ENCODE data around the gene CRP. TPM values are rescaled to one million over a fixed set of nuclear protein-coding genes. Genes with fewer than 3 reads are reported as not detected.

CRP gene
- total RNA-seq, 1 experiment from 2014 or later = 0.68 TPM

- no peak for TF ChIP-seq CTCF (IDR thresholded peaks at IDR 0.05)
- no peak for TF ChIP-seq HMGA2 (CRISPR knock-in tag; IDR thresholded peaks at IDR 0.05)
- TF ChIP-seq AFF4 (CRISPR knock-in tag; IDR thresholded peaks at IDR 0.05; ENCODE audit: borderline replicate concordance) = no peak
- no peak for TF ChIP-seq ZNF121 (CRISPR knock-in tag; IDR thresholded peaks at IDR 0.05)
- TF ChIP-seq ZBTB21 (CRISPR knock-in tag; IDR thresholded peaks at IDR 0.05; ENCODE audit: borderline replicate concordance) = no peak
- TF ChIP-seq NR3C1 (CRISPR knock-in tag; conservative IDR thresholded peaks at IDR 0.05; ENCODE audit: low read depth) = no peak
- no peak for TF ChIP-seq SMAD4 (CRISPR knock-in tag; IDR thresholded peaks at IDR 0.05)
- TF ChIP-seq PREB (CRISPR knock-in tag; IDR thresholded peaks at IDR 0.05; ENCODE audit: borderline replicate concordance) = no peak
- no peak for TF ChIP-seq CDX4 (CRISPR knock-in tag; IDR thresholded peaks at IDR 0.05; ENCODE audit: borderline replicate concordance)
- TF ChIP-seq NR1H2 (CRISPR knock-in tag; IDR thresholded peaks at IDR 0.05) = no peak
- TF ChIP-seq ZNF423 (CRISPR knock-in tag; IDR thresholded peaks at IDR 0.05) = no peak
Observed at GRCh38 chr1:159668739-159669138, 45.6 kb downstream of the CRP start (continued).

GRCh38 chr1:159664247-159664646, 50.1 kb downstream of the CRP start:
- DNase-seq (ENCODE audit: low spot score) (no peak), ATAC-seq (no peak)
- H3K27me3 Mint-ChIP-seq (ENCODE audit: low read depth) = no peaks in the 10 kb centered on the region
- no peaks in the 10 kb centered on the region for H3K4me1 Mint-ChIP-seq
- POLR2A ChIA-PET = no interaction called here
- no peak overlapping the region for H3K27ac Mint-ChIP-seq
- TF ChIP-seq EMX1 (CRISPR knock-in tag; IDR thresholded peaks at IDR 0.05) = no peak
- no peak for TF ChIP-seq NR2C2 (CRISPR knock-in tag; IDR thresholded peaks at IDR 0.05)
- TF ChIP-seq ZNF671 (CRISPR knock-in tag; IDR thresholded peaks at IDR 0.05) = no peak
- CTCF ChIA-PET = no interaction called here
- H3K36me3 Mint-ChIP-seq = no peaks in the 10 kb centered on the region
- H3K9me3 Mint-ChIP-seq = peaks cover 5% of the 10 kb centered on the region; the same call in 1 of the 2 replicates
- H3K4me3 Mint-ChIP-seq = no peak overlapping the region

GRCh38 chr1:159663552-159663951, 50.8 kb downstream of the CRP start:
- DNase-seq (ENCODE audit: low spot score) (no peak), ATAC-seq (no peak)
- Mint-ChIP-seq H3K27me3 (ENCODE audit: low read depth) (no peaks in the 10 kb centered on the region), H3K27ac (no peak overlapping the region), H3K36me3 (no peaks in the 10 kb centered on the region), H3K4me1 (no peaks in the 10 kb centered on the region), H3K4me3 (no peak overlapping the region), H3K9me3 (peaks cover 5% of the 10 kb centered on the region; the same call in 1 of the 2 replicates)
- TF ChIP-seq TCF7 (CRISPR knock-in tag; IDR thresholded peaks at IDR 0.05; ENCODE audit: low read depth) (no peak), ZNF263 (CRISPR knock-in tag; IDR thresholded peaks at IDR 0.05; ENCODE audit: low read depth) (no peak), AR (CRISPR knock-in tag; IDR thresholded peaks at IDR 0.05) (no peak)
- CTCF ChIA-PET = no interaction called here
- POLR2A ChIA-PET = no interaction called here
